GM13976 (cell line): ENCODE data around the gene KIF22.

ENCODE experiments used
- DNase-seq: peaks from one replicate; pipeline ENCODE4 v3.0.0; 2012; ENCODE audit warnings: low spot score
- in situ Hi-C: fragments of 300-500 bp; cut with MboI; formaldehyde crosslinking; loops from one replicate; pipeline ENCODE4 v1.12.0; 2022; ENCODE audit warnings: low sequenced_read_pairs, mixed read lengths, inconsistent platforms; ENCODE audit not compliant: unreplicated experiment
- TF ChIP-seq, protein P1 (sequence below): IDR thresholded peaks from 2 replicates; pipeline ENCODE4 v1.5.1; 2012; ENCODE audit warnings: borderline replicate concordance, mild to moderate bottlenecking; ENCODE audit not compliant: insufficient read depth; ENCODE audit errors: extremely low read depth, missing control alignments, control extremely low read depth

Gene KIF22

DNA sequence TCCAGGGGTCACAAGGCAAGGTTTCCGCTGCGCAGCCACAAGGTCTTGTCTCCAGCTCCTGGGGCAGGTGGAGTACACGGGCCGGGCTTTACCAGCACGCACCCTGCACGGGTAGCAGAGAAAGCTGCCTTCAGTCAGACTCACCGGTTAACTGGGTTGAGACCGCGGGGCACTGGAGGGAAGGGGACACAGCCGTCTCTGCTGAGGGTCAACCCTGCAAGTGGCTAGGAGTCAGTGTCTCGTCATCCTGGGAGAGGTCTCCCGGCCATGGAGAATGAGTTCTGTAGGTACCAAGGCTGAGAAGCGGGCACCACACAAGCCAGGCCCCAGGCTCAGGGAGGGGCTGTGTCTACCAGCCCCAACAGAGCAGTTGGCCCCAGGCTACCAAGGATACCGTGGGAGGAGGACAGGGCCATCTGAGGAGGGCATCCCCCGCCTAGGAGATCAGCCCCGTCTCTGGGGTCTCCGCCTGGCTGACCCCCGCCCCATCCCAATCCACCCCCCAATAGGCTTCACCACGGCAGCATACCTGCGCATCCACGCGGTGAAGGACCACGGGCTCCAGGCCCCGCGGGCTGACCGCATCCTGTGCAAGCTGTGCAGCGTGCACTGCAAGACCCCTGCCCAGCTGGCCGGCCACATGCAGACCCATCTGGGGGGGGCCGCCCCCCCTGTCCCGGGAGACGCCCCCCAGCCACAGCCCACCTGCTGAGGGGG, 18.6 kb downstream of the KIF22 start:
- in situ Hi-C loops = no loop called here
- TF ChIP-seq, protein P1, sequence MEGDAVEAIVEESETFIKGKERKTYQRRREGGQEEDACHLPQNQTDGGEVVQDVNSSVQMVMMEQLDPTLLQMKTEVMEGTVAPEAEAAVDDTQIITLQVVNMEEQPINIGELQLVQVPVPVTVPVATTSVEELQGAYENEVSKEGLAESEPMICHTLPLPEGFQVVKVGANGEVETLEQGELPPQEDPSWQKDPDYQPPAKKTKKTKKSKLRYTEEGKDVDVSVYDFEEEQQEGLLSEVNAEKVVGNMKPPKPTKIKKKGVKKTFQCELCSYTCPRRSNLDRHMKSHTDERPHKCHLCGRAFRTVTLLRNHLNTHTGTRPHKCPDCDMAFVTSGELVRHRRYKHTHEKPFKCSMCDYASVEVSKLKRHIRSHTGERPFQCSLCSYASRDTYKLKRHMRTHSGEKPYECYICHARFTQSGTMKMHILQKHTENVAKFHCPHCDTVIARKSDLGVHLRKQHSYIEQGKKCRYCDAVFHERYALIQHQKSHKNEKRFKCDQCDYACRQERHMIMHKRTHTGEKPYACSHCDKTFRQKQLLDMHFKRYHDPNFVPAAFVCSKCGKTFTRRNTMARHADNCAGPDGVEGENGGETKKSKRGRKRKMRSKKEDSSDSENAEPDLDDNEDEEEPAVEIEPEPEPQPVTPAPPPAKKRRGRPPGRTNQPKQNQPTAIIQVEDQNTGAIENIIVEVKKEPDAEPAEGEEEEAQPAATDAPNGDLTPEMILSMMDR = no peak
- no peak for DNase-seq

- in situ Hi-C loops = no loop called here
- DNase-seq = no peak
- TF ChIP-seq, protein P1 = no peak
These were observed 19.5 kb downstream of the KIF22 start for GRCh38 chr16:29809850-29810698.

DNA sequence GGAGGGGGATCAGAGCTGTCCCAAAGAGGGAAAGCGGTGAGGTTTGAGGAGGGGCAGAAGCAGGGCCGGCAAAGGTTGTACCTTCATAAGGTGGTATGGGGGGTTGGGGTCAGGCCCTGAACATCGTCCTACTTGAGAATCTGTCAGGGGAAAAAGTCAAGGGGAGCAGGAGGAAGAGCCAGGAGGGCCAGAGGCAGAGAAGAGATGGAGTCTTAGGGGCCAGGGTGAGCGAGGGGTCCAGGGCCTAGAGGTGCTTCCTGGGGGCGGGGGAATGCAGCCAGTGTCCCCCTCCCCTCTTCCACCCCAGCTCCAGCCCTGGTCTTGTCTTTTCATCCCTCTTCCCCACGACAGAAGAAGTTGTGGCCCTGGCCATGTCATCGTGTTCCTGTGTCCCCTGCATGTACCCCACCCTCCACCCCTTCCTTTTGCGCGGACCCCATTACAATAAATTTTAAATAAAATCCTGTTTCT, 20.2 kb downstream of the KIF22 start:
- no peak for DNase-seq

DNA sequence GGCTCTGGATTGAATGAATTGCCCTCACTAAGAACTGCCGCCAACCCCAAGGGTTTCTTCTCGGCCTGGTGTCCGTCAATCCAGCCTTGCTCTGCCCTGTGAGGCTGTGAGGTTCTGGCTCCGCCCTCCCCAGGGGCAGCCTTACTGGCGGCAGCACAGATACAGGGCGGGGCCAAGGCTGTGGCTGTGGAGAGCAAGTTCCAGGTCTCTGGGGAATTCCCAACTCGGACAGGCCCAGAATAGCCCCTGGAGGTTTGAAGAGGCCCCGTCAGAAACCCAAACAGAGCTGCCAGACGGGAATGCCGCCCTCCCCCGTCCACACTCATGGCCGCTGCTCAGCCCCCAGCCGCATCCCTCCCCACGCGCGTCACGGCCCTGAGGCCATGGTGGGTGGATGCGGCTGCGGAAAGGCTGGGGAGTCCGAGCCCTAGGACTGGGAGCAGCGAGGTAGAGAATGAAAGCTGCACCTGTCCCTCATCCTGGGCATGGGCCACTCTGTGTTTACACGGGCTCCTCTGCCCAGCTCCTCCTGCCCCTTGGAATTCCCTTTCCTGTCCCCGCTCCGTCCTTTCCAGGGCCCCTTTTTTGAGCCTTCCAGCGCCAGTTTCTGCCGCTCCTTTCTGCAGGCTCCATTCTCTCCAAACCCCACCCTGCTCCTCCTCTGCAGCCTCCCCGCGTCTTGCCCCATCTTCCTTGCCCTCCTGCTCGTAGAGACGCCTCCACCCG, 20.8 kb downstream of the KIF22 start:
- TF ChIP-seq, protein P1 = no peak
- in situ Hi-C loops = no loop called here
- peak; percentile 92 for DNase-seq

More for the DNA sequence above, 20.2 kb downstream of the KIF22 start:
- TF ChIP-seq, protein P1 = no peak
- in situ Hi-C loops = no loop called here

DNA sequence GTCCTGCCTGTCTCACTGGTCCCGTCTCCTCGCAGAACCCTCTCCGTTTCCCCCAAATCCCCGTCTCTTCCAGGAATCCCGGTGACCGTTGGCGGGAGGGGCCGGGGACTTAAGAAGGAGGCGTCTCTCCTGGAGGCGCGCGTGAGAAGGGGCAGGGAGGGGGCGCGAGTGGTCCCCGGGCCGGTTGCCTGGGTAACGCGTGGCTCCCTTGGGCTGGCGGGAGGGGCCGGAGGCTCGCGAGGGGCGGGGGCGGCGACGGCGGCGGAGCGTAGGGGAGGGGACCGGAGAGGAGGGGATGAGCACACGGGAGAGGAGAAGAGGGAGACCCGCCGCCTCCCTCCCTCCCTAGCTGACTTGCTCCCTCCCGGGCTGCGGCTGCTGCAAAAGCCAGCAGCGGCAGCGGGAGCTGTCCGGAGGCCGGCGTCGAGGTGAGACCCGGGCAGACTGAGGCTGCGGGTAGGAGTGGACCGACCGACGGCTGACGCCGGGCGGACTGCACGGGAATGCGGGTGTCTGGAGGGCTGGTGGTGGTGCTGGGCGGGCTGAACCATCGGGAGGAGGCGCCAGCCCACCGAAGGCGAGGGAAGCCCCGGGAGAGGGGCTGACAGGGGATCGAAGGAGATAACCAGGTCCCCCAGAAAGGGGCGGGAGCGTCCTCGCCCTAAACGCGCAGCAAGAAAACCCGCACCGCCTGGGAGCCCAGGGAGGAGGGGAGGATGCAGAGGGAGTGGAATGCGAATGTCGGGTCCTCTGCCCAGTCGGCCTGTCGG, 21.5 kb downstream of the KIF22 start, which contains the start of gene PRRT2:
Gene PRRT2, plus strand, starts transcription at position 298 of the 770 bp plus-strand sequence. CDS start 862 bp downstream, outside the sequence.
- DNase-seq = peak; percentile 65
- TF ChIP-seq, protein P1 = no peak
- in situ Hi-C loops = no loop called here
